Measurements from ENCODE around the gene TNN.

TNN gene

GRCh38 chr1:175062339-175062738 is 5.3 kb upstream of the TNN start:
- Histone ChIP-seq H3K4me2 (ENCODE audit: low read depth, low read length, poor library complexity, severe bottlenecking) (no peak overlapping the region), H4K20me1 (ENCODE audit: insufficient read depth, low read length, poor library complexity, severe bottlenecking) (no peaks in the 10 kb centered on the region), H3K79me2 (ENCODE audit: insufficient read depth, low read length) (no peaks in the 10 kb centered on the region), H3K9me3 (ENCODE audit: insufficient read depth, low read depth, low read length) (no peaks in the 10 kb centered on the region; the same call in 1 of the 2 replicates), H2AFZ (ENCODE audit: low read length) (no peak overlapping the region), H3K9me2 (replicated peaks; ENCODE audit: low read depth, low read length) (no peaks in the 10 kb centered on the region), H3K36me3 (ENCODE audit: insufficient read depth, low read length) (no peaks in the 10 kb centered on the region), H3K4me1 (ENCODE audit: insufficient read depth, low read length, poor library complexity, severe bottlenecking) (peaks cover 8% of the 10 kb centered on the region), H3K4me3 (ENCODE audit: low read length, poor library complexity, severe bottlenecking) (no peak overlapping the region), H3F3A (ENCODE audit: low read depth) (no peaks in the 10 kb centered on the region), H3K27me3 (ENCODE audit: insufficient read depth, low read length, poor library complexity, severe bottlenecking) (no peaks in the 10 kb centered on the region), H3K9ac (ENCODE audit: low read depth, low read length, poor library complexity, severe bottlenecking) (no peak overlapping the region)
- no peak for TF ChIP-seq CTCF (conservative IDR thresholded peaks at IDR 0.05; ENCODE audit: low read length)
- no peak for TF ChIP-seq EZH2phosphoT487 (IDR thresholded peaks at IDR 0.05; ENCODE audit: borderline replicate concordance)

GRCh38 chr1:175062858-175063257 is 4.8 kb upstream of the TNN start:
- Histone ChIP-seq H2AFZ (ENCODE audit: low read length) (no peak overlapping the region), H3K27me3 (ENCODE audit: insufficient read depth, low read length, poor library complexity, severe bottlenecking) (no peaks in the 10 kb centered on the region), H4K20me1 (ENCODE audit: insufficient read depth, low read length, poor library complexity, severe bottlenecking) (no peaks in the 10 kb centered on the region), H3K4me3 (ENCODE audit: low read length, poor library complexity, severe bottlenecking) (no peak overlapping the region), H3K36me3 (ENCODE audit: insufficient read depth, low read length) (no peaks in the 10 kb centered on the region), H3K9ac (ENCODE audit: low read depth, low read length, poor library complexity, severe bottlenecking) (no peak overlapping the region), H3F3A (ENCODE audit: low read depth) (no peaks in the 10 kb centered on the region), H3K4me1 (ENCODE audit: insufficient read depth, low read length, poor library complexity, severe bottlenecking) (peaks cover 5% of the 10 kb centered on the region), H3K9me3 (ENCODE audit: insufficient read depth, low read depth, low read length) (no peaks in the 10 kb centered on the region; the same call in 1 of the 2 replicates), H3K9me2 (replicated peaks; ENCODE audit: low read depth, low read length) (no peaks in the 10 kb centered on the region), H3K4me2 (ENCODE audit: low read depth, low read length, poor library complexity, severe bottlenecking) (no peak overlapping the region), H3K79me2 (ENCODE audit: insufficient read depth, low read length) (no peaks in the 10 kb centered on the region)
- TF ChIP-seq CTCF (conservative IDR thresholded peaks at IDR 0.05; ENCODE audit: low read length) (no peak), EZH2phosphoT487 (IDR thresholded peaks at IDR 0.05; ENCODE audit: borderline replicate concordance) (no peak)

DNA sequence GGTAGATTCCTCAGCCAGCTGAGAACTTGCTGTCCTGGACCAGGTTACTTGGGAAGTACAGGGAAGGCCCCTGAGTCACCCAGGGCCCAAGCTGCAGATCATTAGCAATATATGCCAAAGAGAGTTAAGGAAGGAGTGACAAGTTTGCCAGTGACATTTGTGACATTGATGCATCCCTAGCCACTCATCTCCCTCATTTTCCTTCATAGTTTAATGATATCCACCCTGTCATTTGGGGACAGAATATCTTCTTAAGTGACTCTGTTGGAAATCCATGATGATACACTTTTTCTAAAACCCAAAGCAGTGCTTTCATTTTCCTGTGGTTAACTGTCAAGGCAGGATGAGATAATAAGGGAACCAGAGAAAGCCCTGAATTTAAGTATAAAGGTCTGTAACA is 3.2 kb downstream of the TNN start:
- no peak overlapping the region for H2AFZ ChIP-seq (ENCODE audit: low read length)
- no peaks in the 10 kb centered on the region for H3K79me2 ChIP-seq (ENCODE audit: insufficient read depth, low read length)
- no peaks in the 10 kb centered on the region for H3F3A ChIP-seq (ENCODE audit: low read depth)
- H3K9me2 ChIP-seq (replicated peaks; ENCODE audit: low read depth, low read length) = no peaks in the 10 kb centered on the region
- peaks cover 55% of the 10 kb centered on the region for H3K4me1 ChIP-seq (ENCODE audit: insufficient read depth, low read length, poor library complexity, severe bottlenecking)
- H3K4me3 ChIP-seq (ENCODE audit: low read length, poor library complexity, severe bottlenecking) = no peak overlapping the region
- peak overlapping the region; percentile 11 for H3K9ac ChIP-seq (ENCODE audit: low read depth, low read length, poor library complexity, severe bottlenecking)
- peak overlapping the region; percentile 68 for H3K4me2 ChIP-seq (ENCODE audit: low read depth, low read length, poor library complexity, severe bottlenecking)
- no peaks in the 10 kb centered on the region for H4K20me1 ChIP-seq (ENCODE audit: insufficient read depth, low read length, poor library complexity, severe bottlenecking)
- no peak for TF ChIP-seq EZH2phosphoT487 (IDR thresholded peaks at IDR 0.05; ENCODE audit: borderline replicate concordance)
- no peak for TF ChIP-seq CTCF (conservative IDR thresholded peaks at IDR 0.05; ENCODE audit: low read length)
- no peaks in the 10 kb centered on the region for H3K27me3 ChIP-seq (ENCODE audit: insufficient read depth, low read length, poor library complexity, severe bottlenecking)
- H3K36me3 ChIP-seq (ENCODE audit: insufficient read depth, low read length) = no peaks in the 10 kb centered on the region
- H3K9me3 ChIP-seq (ENCODE audit: insufficient read depth, low read depth, low read length) = no peaks in the 10 kb centered on the region
